Tibial nerve (tissue), 4 donors: Measurements from ENCODE around the gene SHC4.

Experiments used
- EP300 ChIP-seq, 2 donors: sonication (generic); formaldehyde crosslinking; IDR thresholded peaks; one replicate each; pipeline ENCODE4 v1.6.1; 2017; ENCODE audit warnings: antibody characterized with exemption in 2 of 2, mild to moderate bottlenecking in 1 of 2
- TF ChIP-seq, protein P1 (sequence below), 5 experiments: fragments of 200-600 bp in 3 of 5; fragments of 450-650 bp in 2 of 5; sonication (generic) in 3 of 5; IDR thresholded peaks; one replicate each; pipeline ENCODE4 v1.5.1; 2016 to 2019; ENCODE audit warnings: antibody characterized with exemption in 5 of 5, mild to moderate bottlenecking in 3 of 5, moderate library complexity in 2 of 5

DNA sequence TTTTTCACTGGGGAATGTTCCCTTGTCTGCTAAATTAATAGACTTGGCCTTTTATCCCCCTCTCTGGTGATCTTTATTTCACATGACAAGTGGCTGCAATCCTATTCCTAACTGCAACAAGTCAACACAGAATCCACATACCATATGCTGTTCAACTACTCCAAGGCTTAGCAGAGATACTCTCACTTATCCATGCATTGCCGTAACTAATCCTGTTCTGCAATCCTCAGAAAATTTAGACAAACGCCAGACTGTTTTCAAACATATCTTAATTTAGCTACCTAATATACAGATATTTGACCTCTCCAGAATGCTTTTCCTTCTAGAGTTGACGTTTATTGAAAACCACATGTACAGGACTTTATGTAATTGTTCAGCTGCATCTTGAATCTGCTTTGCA, 47.9 kb downstream of the SHC4 start:
- TF ChIP-seq, protein P1, sequence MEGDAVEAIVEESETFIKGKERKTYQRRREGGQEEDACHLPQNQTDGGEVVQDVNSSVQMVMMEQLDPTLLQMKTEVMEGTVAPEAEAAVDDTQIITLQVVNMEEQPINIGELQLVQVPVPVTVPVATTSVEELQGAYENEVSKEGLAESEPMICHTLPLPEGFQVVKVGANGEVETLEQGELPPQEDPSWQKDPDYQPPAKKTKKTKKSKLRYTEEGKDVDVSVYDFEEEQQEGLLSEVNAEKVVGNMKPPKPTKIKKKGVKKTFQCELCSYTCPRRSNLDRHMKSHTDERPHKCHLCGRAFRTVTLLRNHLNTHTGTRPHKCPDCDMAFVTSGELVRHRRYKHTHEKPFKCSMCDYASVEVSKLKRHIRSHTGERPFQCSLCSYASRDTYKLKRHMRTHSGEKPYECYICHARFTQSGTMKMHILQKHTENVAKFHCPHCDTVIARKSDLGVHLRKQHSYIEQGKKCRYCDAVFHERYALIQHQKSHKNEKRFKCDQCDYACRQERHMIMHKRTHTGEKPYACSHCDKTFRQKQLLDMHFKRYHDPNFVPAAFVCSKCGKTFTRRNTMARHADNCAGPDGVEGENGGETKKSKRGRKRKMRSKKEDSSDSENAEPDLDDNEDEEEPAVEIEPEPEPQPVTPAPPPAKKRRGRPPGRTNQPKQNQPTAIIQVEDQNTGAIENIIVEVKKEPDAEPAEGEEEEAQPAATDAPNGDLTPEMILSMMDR (IDR thresholded peaks at IDR 0.05) = no peak
- no peak for TF ChIP-seq EP300 (IDR thresholded peaks at IDR 0.05)
